DMS 273 (cell line): ENCODE data around the gene MYH6.
"Not testable (repeated sequence)": the region's sequence is repeated elsewhere in the genome, so short reads cannot be mapped to it uniquely, and the experiment has no call there.

Experiments
- DNase-seq: peaks from one replicate; lab custom pipeline; 2025; ENCODE audit not compliant: unreplicated experiment; lab: John Stamatoyannopoulos, UW

MYH6 gene

DNA sequence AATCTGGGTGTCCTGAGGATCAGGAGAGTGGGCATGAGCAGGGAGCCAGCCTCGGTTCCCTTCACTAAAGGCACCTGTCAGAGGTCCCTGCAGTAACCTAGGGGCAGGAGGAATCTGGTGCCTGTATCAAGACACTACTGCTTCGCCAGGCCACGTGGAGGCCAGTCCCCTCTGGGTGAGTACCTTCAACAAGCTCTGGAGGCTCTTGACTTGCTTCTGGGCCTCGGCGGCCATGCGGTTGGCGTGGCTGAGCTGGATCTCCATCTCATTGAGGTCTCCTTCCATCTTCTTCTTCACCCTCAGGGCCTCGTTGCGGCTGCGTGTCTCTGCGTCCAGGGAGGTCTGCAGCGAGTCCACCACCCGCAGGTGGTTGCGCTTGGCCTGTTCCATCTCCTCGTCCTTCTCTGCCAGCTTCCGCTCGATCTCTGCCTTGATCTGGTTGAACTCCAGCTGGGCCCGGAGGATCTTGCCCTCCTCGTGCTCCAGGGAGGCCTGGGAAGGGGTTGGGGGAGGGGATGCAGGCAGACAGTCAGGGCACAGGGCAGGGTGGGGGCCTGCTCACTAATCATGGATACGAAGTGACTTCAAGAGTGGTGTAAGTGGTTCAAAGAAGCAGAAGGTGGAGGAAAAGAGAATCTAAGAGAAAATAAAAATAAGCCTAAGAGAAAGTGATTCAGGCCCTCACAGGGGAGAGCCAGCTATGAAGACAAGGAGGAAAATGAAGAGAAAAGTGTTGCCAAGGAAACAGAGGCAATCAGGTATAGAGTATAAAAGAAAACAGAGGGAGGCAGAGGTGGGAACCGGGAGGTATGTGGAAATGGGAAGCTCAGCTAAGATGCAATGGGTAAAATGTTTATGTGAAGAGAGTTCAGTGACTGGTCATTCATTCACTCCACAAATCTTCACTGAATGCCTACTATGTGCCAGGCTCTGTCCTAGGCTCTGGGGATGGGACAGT, 8.0 kb upstream of the MYH6 start:
- no peak for DNase-seq

DNA sequence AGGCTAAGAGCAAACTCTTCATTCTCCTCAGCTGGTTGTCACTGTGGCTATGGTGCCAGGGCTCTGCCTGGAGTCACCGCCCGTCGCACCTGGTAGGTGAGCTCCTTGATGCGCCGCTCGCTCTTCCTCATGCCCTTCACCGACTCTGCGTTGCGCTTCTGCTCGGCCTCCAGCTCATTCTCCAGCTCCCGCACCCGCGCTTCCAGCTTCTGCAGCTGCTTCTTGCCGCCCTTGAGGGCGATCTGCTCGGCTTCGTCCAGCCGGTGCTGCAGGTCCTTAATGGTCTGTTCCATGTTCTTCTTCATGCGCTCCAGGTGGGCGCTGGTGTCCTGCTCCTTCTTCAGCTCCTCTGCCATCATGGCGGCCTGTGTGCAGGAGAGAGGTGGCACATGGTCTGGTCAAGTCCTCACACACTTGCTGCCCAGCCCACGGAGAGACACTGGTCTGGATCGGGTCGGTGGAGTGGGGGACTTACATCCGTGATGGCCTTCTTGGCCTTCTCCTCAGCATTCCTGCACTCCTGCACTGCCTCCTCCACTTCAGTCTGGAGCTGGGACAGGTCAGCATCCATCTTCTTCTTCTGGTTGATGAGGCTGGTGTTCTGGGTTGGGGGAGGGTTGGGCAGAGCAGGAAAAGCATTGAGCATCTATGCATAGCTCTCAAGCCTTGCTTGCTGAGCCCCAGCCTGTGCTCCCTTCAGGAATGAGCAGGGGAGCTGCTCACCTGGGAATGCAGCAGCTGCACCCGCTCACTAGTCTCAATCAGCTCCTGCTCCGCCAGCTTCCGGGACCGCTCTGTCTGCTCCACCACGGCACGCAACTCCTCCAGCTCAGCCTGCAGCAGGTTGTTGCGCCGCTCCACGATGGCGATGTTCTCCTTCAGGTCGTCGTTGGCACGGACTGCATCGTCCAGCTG, 7.1 kb upstream of the MYH6 start:
- DNase-seq: no peak

DNA sequence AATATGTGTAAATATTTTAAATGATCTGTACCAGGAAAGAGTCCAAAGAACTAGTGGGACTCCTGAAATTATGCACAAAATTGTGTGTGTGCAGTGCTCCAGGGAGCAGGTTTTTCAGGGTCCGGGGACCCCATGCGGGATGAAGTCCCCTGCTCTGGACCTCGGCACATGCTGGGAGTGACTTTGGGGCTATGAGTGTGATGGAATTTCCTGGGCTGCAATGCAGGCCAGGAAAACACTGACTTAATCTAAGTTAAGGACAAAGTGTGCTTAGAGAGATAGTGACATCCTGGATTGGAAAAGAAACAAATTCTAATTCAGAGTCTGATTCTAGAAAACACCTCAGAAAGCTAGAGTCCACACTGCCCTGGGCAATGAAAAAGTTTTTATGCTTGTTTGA, 6.2 kb upstream of the MYH6 start:
- DNase-seq: no peak

DNA sequence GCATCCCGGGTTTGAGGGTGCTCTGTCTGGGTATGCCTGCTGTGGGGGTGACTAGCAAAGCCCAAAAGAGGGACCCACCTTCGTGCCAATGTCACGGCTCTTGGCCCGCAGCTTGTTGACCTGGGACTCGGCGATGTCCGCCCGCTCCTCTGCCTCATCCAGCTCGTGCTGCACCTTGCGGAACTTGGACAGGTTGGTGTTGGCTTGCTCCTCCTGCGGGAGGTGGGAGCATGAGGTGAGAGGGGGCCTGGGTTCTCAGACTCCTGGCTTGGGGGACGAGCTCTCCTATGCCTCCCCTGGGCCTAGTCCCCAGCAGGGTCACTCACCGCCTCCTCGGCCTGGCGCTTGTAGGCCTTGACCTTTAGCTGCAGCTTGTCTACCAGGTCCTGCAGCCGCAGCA, 5.6 kb upstream of the MYH6 start:
- DNase-seq: no peak

DNA sequence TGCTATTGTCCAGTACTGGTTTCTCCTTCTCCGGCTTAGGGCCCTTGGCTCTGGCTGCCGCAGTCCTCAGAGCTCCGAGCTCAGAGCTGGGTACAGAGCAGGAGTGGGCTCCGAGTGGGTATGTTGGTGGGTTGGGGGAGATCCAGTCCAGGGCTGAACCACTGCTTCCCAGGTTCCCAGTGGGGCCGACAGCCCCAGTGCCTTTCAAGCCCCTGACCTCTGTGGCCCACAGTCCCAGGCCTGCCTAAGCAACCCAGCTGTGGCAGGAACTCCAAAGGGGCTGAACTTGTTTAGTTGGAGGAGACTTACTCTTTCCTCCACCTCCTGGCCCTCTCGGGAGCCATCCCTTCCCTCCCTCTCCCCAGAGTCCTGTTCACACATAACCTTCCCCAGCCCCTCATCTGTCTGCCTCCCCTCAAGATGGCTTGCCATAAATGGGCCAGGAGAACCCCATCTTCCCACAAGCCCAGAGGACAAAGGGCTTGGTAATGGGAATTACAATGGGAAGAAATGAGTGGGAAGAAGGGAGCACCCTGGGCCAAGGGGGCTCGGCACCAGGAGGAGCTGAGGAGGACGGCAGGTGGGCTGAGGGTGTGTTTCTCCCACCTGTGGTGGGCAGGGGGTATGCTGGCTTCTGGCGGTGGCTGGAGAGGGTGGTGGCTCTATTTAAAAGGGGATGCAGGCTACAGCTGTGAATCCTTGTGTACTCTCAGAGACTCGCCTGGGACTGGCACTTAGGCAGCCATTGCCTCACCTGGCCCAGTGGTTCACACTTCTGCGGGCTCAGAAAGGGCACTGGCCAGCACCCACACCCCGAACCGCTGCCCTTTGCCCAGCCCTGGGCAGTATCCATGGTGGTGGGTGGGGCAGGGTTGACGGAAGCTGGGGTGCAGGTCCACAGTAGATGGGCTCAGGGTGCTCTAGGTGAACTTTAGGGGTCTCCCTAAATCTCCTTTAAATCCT, 3.8 kb upstream of the MYH6 start:
- DNase-seq: no peak

DNA sequence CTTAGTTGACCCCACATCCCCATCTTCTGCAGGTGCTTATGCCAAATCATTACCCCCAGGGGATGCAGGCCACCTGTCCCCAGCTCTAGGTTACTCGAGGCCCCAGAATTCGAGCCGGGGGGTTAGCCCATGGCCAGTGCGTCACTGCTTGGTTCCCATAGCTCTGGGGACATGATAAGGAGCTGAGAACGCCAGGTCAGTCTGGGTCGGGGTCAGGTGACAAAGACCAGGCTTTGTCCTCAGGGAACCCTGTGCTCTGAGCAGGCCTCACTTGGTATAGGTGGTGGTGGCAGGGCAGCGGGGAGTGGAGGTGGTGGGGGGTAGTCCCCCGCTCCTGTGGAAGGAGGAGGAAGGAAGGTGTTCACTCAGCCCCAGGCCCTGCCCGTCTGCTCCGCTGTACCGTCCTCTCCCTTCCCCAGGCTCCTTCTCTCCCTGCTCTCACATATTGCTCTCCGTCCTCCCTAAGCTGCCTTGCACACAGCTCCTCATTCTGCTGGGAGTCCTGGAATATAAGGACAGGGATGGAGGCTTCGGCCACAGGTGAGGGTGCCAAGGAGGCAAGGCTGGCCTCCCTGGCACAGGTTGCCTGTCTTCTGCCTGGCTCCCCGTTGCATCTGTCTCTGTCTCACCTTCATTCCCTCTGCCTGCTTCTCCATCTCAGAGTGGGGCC, 2.0 kb upstream of the MYH6 start:
- no peak for DNase-seq

DNA sequence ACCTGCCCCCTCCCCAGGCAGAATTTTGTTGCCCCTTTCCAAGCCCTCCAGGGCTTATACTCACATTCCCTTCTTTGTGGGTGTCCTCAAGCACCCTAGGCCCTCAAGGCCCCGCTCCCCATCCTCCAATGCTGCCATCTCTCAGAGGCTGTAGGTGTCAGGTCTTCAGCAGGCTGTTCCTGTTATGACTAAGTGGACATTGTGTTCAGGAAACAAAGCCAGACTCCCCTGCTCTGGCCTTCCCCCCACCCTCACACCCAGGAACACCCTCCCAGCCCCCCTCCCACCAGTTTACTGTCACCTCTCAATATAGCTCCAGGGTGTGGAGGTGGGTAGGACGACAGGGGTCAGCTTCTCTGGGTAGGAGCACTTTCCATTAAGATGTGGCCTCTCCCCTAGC, 1.4 kb upstream of the MYH6 start:
- DNase-seq: no peak

DNA sequence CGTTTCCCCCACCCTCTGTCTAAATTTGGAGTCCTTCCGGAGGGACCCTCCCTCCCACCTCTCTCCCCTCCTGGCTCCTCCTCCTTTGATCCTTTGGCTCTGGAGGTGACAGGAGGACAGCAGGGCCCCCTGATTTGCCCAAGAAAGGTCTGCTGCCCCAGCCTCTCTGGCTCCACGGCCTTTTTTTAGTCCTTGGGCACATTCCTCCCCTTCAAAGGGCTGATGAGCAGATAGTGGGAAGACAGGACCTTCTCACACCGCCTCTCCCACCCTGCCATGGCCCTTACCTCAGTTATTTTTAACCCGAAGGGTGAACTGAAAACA, 196 bp upstream of the MYH6 start:
- DNase-seq: no peak

DNA sequence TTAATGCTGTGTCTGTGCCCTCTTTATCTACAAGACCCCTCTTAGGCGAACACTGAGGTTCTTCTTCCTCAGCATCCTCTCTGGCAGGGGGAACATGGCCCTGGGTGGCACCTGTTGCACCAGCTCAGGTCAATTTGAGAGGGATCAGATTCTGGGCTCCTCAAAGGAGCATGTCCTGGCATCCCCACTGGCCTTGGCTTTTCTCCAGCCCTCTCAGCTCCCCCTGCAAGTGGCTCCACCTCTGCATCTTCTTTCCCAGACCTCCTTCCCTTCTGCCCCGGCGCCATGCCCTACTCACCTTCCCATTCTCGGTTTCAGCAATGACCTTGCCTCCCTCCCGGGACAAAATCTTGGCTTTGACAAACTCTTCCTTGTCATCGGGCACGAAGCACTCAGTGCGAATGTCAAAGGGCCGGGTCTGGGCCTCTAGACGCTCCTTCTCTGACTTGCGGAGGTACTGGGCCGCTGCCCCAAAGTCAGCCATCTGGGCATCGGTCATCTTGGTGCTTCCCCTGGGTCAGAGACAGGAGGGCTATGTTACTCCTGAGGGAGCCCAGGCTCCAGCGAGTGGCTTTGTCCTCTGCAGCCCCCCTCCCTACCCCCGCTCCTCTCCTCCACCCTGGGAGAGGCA, 1.2 kb downstream of the MYH6 start:
- DNase-seq: no peak

DNA sequence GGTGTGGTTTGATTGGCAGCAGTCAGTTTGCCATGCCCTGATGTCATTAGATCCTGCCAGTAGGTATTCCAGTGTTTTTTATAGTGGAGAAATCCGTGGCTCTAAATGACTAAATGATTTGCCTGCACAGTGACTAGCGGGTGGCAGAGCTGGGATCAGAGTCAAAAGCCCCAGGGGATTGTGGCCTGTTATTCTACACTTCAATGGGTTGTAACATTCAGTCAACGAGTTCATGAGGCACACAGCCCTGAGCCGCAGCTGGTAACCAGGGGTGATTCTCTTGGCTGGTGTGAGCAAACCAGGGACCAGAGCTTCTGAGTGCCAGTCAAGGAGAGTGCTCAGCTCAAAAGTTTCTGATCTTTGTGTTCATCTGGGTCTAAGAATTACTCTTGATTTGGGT, 1.8 kb downstream of the MYH6 start:
- no peak for DNase-seq

DNA sequence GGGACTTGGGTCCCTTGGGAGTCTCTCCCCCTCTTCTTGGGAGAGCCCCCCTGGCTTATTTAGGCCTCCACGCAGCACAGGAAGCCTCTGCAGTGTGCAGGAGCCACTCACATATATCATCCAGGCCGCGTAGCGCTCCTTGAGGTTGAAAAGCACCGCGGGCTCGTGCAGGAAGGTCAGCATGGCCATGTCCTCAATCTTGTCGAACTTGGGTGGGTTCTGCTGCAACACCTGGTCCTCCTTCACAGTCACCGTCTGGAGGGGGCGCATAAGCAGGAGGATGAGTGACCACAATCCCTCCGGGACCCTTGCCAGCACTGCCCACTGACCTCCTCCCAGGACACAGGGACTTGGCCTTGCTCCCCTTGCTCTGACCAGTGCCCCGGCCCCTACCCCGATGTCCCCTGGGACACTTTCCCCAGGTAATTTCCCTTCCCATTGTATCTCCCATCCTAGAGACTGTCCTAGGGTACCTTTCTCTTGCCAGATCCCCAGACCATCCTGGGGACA, 2.5 kb downstream of the MYH6 start:
- DNase-seq: no peak

DNA sequence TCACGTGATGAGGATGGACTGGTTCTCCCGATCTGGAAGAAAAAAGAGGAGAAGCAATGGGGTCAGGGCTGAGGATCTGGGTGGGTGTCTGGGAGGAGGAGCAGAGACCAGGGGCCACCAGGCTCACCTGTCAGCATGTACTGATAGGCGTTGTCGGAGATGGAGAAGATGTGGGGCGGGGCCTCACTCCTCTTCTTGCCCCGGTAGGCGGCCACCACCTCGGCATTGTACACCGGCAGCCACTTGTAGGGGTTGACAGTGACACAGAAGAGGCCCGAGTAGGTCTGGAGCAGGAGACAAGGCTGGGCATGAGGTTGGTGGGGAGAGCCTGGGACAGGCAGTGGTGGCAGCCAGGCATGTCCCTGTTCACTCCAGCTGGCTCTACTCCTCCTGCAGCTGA, 3.0 kb downstream of the MYH6 start:
- DNase-seq: no peak

DNA sequence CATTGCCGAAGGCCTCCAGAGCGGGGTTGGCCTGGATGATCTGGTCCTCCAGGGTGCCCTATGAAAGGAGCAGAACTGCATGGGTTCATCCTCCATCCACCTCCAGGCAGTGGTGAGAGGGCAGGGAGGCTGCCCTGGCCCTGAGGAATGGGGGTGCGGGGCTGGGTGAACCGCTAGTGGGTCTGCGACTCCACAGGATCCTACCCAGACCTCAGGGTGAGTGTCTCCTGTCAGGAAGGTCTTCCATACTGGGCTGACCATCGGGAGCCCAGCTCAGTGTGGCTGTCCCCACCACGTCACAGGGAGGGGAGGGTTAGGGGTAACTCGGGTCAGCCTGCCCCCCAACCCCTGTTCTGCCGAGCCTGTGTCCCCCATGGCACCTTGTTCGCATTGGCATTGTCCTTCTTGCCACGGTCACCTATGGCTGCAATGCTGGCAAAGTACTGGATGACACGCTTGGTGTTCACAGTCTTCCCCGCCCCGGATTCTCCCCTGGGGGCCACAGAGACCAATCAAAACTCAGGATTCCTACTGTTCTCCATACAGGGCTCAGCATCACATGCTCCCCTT, 3.7 kb downstream of the MYH6 start:
- DNase-seq: no peak

DNA sequence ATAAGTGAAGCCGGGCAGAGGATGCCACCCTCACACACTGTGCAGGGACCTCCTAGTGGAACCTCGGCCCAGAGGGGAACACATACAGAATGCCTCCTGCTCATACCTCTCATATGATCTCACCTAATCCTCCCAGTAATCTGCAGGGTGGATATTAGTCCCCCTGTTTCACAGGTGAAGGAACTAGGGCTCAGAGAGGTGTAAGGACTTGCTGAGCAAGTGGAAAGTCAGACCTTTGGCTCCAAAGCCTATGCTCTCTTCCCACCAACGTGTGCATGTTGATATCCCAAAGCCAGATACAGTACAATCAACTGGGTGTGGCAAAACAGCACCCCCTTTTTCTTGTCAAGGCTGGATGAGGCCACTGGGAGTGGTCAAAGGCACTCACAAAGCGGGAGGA, 4.2 kb downstream of the MYH6 start:
- DNase-seq: no peak

DNA sequence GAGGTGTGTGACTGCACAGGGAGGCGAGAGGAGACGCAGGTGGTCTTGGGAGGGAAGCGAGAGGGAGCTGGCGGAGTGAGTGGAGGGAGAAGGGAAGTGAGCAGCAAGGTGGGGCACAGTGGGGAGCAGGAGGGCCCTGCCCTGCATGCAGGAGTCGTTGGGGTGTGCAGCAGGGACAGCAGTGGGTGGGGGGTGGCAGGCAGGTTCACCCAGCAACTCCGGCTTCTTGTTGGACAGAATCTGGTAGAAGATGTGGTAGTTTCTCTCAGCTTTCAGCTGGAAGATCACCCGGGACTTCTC, 5.0 kb downstream of the MYH6 start:
- DNase-seq: no peak

DNA sequence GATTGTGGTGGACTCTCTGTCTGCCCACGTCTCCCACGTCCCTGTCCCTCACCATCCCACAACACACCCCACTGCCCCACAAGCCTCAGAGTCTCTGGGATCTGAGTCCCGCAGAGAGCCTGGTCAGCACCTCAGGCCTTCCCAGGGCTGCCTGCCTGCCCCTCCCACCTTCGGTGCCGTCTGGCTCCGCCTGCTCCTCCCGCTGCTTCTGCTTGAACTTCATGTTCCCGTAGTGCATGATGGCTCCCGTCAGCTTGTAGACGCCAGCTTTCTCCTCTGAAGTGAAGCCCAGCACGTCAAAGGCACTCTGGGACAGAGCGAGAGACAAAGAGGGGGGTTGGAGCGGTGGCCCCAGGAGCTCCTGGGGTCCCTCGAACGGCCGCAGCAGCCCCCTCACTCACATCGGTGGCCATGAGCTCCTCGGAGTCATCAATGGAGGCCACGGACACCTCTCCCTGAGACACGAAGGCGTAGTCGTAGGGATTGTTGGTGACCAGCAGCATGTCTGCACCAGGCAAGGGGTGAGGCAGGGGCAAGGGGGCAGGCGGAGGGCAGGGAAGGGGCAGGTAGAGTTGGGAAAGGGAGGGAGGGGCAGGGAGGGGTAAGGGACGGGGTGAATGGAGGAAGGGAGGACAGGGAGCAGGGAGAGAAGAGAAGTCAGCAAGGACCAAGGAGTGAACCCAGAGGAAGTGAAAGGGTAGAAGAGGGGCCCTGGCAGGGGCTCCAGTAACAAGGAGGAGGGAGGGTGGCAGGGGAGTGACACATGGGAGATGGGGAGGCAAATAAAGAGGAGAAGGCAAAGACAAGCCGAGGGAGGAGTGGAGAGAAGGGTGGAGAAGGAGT, 5.6 kb downstream of the MYH6 start:
- DNase-seq: no peak

DNA sequence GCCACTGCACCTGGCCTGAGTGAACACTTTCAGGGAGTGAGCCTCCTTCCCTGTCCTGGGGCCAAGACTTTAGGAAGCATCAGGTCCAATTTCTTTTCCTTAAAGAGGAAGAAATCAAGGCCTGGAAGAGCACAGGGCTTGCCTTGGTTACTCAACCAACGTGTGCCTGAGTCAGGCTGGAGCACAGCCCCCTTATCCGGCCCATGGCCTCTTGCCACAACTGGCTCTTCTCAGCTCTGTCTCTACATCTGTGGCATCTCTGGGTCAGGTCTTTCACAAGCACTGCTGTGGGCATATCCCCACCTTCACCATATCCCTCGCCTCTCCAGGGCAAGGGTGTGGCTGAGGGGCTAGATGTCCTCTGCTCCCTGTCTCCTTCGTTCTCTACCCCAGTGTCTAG, 6.8 kb downstream of the MYH6 start:
- DNase-seq: no peak

DNA sequence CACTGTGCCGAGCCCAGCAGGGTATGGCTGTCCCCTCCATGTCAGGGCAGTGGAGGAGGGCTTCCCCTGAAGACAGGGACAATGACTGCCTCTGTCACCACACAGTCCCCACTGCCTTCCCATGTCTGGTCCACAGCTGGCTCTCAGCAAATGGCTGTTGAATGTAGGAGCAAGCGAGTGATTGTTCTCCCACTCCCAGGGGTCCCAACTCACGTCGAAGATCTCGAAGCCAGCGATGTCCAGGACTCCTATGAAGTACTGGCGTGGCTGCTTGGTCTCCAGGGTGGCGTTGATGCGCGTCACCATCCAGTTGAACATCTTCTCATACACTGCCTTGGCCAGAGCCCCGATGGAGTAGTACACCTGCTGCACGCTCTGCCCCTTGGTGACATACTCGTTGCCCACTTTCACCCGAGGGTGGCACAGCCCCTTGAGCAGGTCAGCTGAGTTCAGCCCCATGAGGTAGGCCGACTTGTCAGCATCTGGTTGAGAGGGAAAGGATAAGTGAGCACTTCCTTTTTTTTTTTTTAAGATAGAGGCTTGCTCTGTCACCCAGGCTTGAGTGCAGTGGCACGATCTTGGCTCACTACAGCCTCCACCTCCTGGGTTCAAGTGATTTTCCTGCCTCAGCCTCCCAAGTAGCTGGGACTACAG, 7.5 kb downstream of the MYH6 start:
- DNase-seq: not testable (repeated sequence)
